SHP77 treated with DMSO at 0.1 percent for 48 hours (cell line): ENCODE measurements around the gene ACOX3.
A peak's percentile ranks its signal among the peaks of the same experiment; 100 is the strongest.
"Not testable (repeated sequence)": the region's sequence is repeated elsewhere in the genome, so short reads cannot be mapped to it uniquely, and the experiment has no call there.

Experiments
- DNase-seq: peaks from one replicate; lab custom pipeline; 2025; lab: John Stamatoyannopoulos, UW

ACOX3 gene

GRCh38 chr4:8433136-8433535, 7.4 kb downstream of the ACOX3 start:
- DNase-seq: no peak

GRCh38 chr4:8431553-8431952, 9.0 kb downstream of the ACOX3 start:
- no peak for DNase-seq

- peak; percentile 6 for DNase-seq
Observed at GRCh38 chr4:8428288-8429097, 12.0 kb downstream of the ACOX3 start.

- DNase-seq: no peak
Observed at GRCh38 chr4:8427761-8428287, 12.7 kb downstream of the ACOX3 start.

- DNase-seq: no peak
Observed at GRCh38 chr4:8427262-8427661, 13.3 kb downstream of the ACOX3 start.

GRCh38 chr4:8422786-8423185, 17.7 kb downstream of the ACOX3 start:
- no peak for DNase-seq

GRCh38 chr4:8422327-8422726, 18.2 kb downstream of the ACOX3 start:
- DNase-seq: no peak

GRCh38 chr4:8420151-8420550, 20.4 kb downstream of the ACOX3 start:
- DNase-seq: not testable (repeated sequence)

GRCh38 chr4:8419222-8420041, 21.1 kb downstream of the ACOX3 start:
- no peak for DNase-seq

GRCh38 chr4:8417071-8417614, 23.4 kb downstream of the ACOX3 start:
- DNase-seq: no peak

- DNase-seq: no peak
Observed at GRCh38 chr4:8414377-8414776, 26.1 kb downstream of the ACOX3 start.

GRCh38 chr4:8412288-8412687, 28.2 kb downstream of the ACOX3 start:
- no peak for DNase-seq

GRCh38 chr4:8411351-8412180, 29.0 kb downstream of the ACOX3 start:
- no peak for DNase-seq

- no peak for DNase-seq
Observed at GRCh38 chr4:8410641-8411271, 29.8 kb downstream of the ACOX3 start.

GRCh38 chr4:8410066-8410625, 30.4 kb downstream of the ACOX3 start:
- no peak for DNase-seq

- DNase-seq: no peak
Observed at GRCh38 chr4:8409264-8410065, 31.1 kb downstream of the ACOX3 start.

GRCh38 chr4:8407756-8408155, 32.8 kb downstream of the ACOX3 start:
- no peak for DNase-seq

- no peak for DNase-seq
Observed at GRCh38 chr4:8407316-8407715, 33.2 kb downstream of the ACOX3 start.

GRCh38 chr4:8406887-8407286, 33.6 kb downstream of the ACOX3 start:
- not testable (repeated sequence) for DNase-seq

GRCh38 chr4:8405516-8405875, 35.0 kb downstream of the ACOX3 start:
- DNase-seq: no peak
